ENCODE results near the gene SERP2. TPM values are rescaled to one million over a fixed set of nuclear protein-coding genes. Genes with fewer than 3 reads are reported as not detected.

The SERP2 gene
- total and polyA plus RNA-seq, 2 of the 8 experiments (the other 6 are each of a cell fraction or from before 2014, with no cell fraction given), result 2.0 to 2.3 TPM

DNA sequence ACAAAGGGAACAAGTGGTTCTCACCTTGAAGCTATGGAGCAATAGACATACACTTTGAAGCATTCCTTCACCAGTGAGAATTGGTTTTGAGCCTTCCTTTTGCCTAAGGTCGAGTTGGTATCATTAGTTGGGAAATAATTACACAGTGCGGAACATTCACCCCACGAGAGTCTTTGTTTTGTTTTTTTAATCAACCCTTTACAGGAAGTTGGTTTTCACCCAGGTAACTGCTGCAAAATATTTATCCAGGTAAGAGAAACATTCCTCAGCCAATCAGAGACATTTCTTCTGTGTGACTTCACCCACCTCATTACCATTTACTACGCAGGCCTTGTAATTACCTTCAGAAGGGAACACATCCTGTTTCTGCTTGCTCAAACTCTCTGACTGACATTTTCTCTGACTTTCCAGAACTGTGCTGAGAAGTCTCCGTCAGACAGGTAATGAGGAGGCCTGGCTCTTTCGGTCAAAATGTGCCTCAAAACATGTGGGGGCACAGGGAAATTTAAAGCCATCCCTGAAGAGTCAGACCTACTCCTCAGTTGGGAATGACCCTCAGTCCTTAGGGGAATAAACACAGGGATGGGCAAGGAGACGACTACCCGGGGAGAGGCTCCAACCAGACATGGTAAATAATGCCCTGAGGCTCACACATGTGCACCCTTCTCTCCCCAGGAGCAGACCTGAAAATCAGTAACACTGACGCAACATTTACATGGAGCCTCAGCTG, 22.7 kb upstream of the SERP2 start (continued):
- TF ChIP-seq CBX5 (IDR thresholded peaks at IDR 0.05; ENCODE audit: low read depth, low read length) (no peak), SAP30 (IDR thresholded peaks at IDR 0.05; ENCODE audit: insufficient read depth, insufficient replicate concordance, low read length) (no peak)
